ENCODE data around the gene WDR44. TPM values are rescaled to one million over a fixed set of nuclear protein-coding genes. Genes with fewer than 3 reads are reported as not detected.

The WDR44 gene
- polyA plus RNA-seq, 1 donor, result 9.5 TPM

GRCh38 chrX:118497180-118497818 lies 151.4 kb downstream of the WDR44 start:
- DNase-seq, result no peak
- H3K27me3 ChIP-seq (ENCODE audit: control insufficient read depth, insufficient read depth, low read length), result peaks cover 11% of the 10 kb centered on the region
- WGBS (ENCODE audit: insufficient coverage, low lambda C conversion rate), result no CpG with 5 or more reads among the region's 7 CpGs
- no peak overlapping the region for H3K4me3 ChIP-seq (ENCODE audit: low read length)
- H3K4me1 ChIP-seq (ENCODE audit: control insufficient read depth, insufficient read depth, low read length), result no peaks in the 10 kb centered on the region
- H3K9me3 ChIP-seq (ENCODE audit: control insufficient read depth, low read depth, low read length), result no peaks in the 10 kb centered on the region
- H3K27ac ChIP-seq (ENCODE audit: low read length), result no peak overlapping the region
- H3K36me3 ChIP-seq (ENCODE audit: control insufficient read depth, insufficient read depth, low read length), result no peaks in the 10 kb centered on the region

- no peaks in the 10 kb centered on the region for H3K4me1 ChIP-seq (ENCODE audit: control insufficient read depth, insufficient read depth, low read length)
- no peaks in the 10 kb centered on the region for H3K9me3 ChIP-seq (ENCODE audit: control insufficient read depth, low read depth, low read length)
- H3K27ac ChIP-seq (ENCODE audit: low read length), result no peak overlapping the region
- H3K36me3 ChIP-seq (ENCODE audit: control insufficient read depth, insufficient read depth, low read length), result no peaks in the 10 kb centered on the region
- no peak overlapping the region for H3K4me3 ChIP-seq (ENCODE audit: low read length)
- no peak for DNase-seq
- no CpG with 5 or more reads among the region's 3 CpGs for WGBS (ENCODE audit: insufficient coverage, low lambda C conversion rate)
- peaks cover 11% of the 10 kb centered on the region for H3K27me3 ChIP-seq (ENCODE audit: control insufficient read depth, insufficient read depth, low read length)
Measured at GRCh38 chrX:118498351-118498750, 152.4 kb downstream of the WDR44 start.

- Histone ChIP-seq H3K36me3 (ENCODE audit: control insufficient read depth, insufficient read depth, low read length) (no peaks in the 10 kb centered on the region), H3K9me3 (ENCODE audit: control insufficient read depth, low read depth, low read length) (no peaks in the 10 kb centered on the region), H3K4me3 (ENCODE audit: low read length) (no peak overlapping the region), H3K4me1 (ENCODE audit: control insufficient read depth, insufficient read depth, low read length) (no peaks in the 10 kb centered on the region), H3K27me3 (ENCODE audit: control insufficient read depth, insufficient read depth, low read length) (peaks cover 11% of the 10 kb centered on the region), H3K27ac (ENCODE audit: low read length) (no peak overlapping the region)
- DNase-seq, result no peak
- WGBS (ENCODE audit: insufficient coverage, low lambda C conversion rate), result no CpG with 5 or more reads among the region's 2 CpGs
Measured at GRCh38 chrX:118498755-118499154, 152.8 kb downstream of the WDR44 start.

- no peak for DNase-seq
- Histone ChIP-seq H3K4me3 (ENCODE audit: low read length) (no peak overlapping the region), H3K27ac (ENCODE audit: low read length) (no peak overlapping the region), H3K27me3 (ENCODE audit: control insufficient read depth, insufficient read depth, low read length) (peaks cover 11% of the 10 kb centered on the region), H3K9me3 (ENCODE audit: control insufficient read depth, low read depth, low read length) (no peaks in the 10 kb centered on the region), H3K36me3 (ENCODE audit: control insufficient read depth, insufficient read depth, low read length) (no peaks in the 10 kb centered on the region), H3K4me1 (ENCODE audit: control insufficient read depth, insufficient read depth, low read length) (no peaks in the 10 kb centered on the region)
- WGBS (ENCODE audit: insufficient coverage, low lambda C conversion rate), result no CpG with 5 or more reads among the region's 15 CpGs
Measured at GRCh38 chrX:118499295-118499694, 153.4 kb downstream of the WDR44 start.

Other genes with a start within 250 kb of the WDR44 start
- gene KLHL13, start 229.3 kb upstream of the WDR44 start, polyA plus RNA-seq, result 73.6 TPM
- gene DOCK11, start 149.7 kb downstream of the WDR44 start, polyA plus RNA-seq, result 9.7 TPM